GM12878 (cell line): ENCODE results near the gene HNRNPF. TPM values are rescaled to one million over a fixed set of nuclear protein-coding genes. Genes with fewer than 3 reads are reported as not detected.

Experiments used
- ATAC-seq: fragments of 200-7000 bp; cut with Tn5 transposase; 3 replicates; pipeline ENCODE4 v1.9.1; 2020; ENCODE audit warnings: mild to moderate bottlenecking, moderate library complexity
- BruUV-seq: library from RNA; stranded (reverse); fragments of 400-500 nt; replicated peaks from 2 replicates; lab custom pipeline; 2021; lab: Mats Ljungman, UMichigan
- CTCF ChIA-PET: fragments of 300-600 bp; sonication (Branson Sonifier 250); formaldehyde crosslinking; extraction: SDS; loops from one replicate; lab custom pipeline; 2021; ENCODE audit warnings: inconsistent platforms; lab: Yijun Ruan, JAX
- POLR2A ChIA-PET: fragments of 350-600 bp; formaldehyde crosslinking; extraction: SDS; loops from one replicate; lab custom pipeline; 2021; ENCODE audit warnings: inconsistent platforms; lab: Charles Lee
- RAD21 ChIA-PET: fragments of 300-600 bp; sonication (Branson Sonifier 250); formaldehyde crosslinking; loops from one replicate; lab custom pipeline; 2023; ENCODE audit warnings: antibody characterized with exemption; ENCODE audit not compliant: unreplicated experiment; lab: Charles Lee
- SMC1A ChIA-PET: fragments of 300-600 bp; sonication (Branson Sonifier 250); formaldehyde crosslinking; loops from one replicate; lab custom pipeline; 2023; ENCODE audit not compliant: unreplicated experiment, uncharacterized antibody; lab: Charles Lee
- DNase-seq: peaks from one replicate; pipeline ENCODE4 v3.0.0-alpha.2; 2011; ENCODE audit warnings: low read depth, low spot score
- FAIRE-seq: peaks from 3 replicates; lab custom pipeline; 2011; peaks lifted over from hg19 to GRCh38; lab: Jason Lieb, UNC
- H2AFZ ChIP-seq: 2 replicates; pipeline ENCODE4 v1.6.0; 2011; ENCODE audit warnings: low read depth, low read length, control low read depth; ENCODE audit not compliant: control insufficient read depth
- H3K27ac ChIP-seq: 2 replicates; pipeline ENCODE4 v1.5.1; 2011; ENCODE audit warnings: control low read depth; ENCODE audit not compliant: control insufficient read depth, insufficient read depth
- H3K27me3 ChIP-seq, 2 experiments: replicated peaks in 1 of 2; 2 replicates each; pipeline versions ENCODE4 v1.6.0 to v1.6.1; 2011; ENCODE audit warnings: low read length in 1 of 2; ENCODE audit not compliant: control insufficient read depth in 2 of 2, insufficient read depth in 2 of 2
- H3K36me3 ChIP-seq, 2 experiments: 2 replicates each; pipeline ENCODE4 v1.5.1; 2011; ENCODE audit warnings: low read length in 1 of 2; ENCODE audit not compliant: control insufficient read depth in 2 of 2, insufficient read depth in 2 of 2
- H3K4me1 ChIP-seq: 2 replicates; pipeline ENCODE4 v1.6.1; 2011; ENCODE audit warnings: mild to moderate bottlenecking, low read length, moderate library complexity, mixed read lengths; ENCODE audit not compliant: control insufficient read depth, insufficient read depth
- H3K4me2 ChIP-seq: 2 replicates; pipeline ENCODE4 v1.6.0; 2011; ENCODE audit warnings: control low read depth; ENCODE audit not compliant: control insufficient read depth, insufficient read depth
- H3K4me3 ChIP-seq: fragments of 200-600 bp; sonication (generic); 2 replicates; pipeline ENCODE4 v1.5.1; 2016
- H3K79me2 ChIP-seq: 2 replicates; pipeline ENCODE4 v1.6.0; 2011; ENCODE audit warnings: low read length; ENCODE audit not compliant: control insufficient read depth, insufficient read depth
- H3K9ac ChIP-seq: 2 replicates; pipeline ENCODE4 v1.8.0; 2011; ENCODE audit warnings: low read length, control low read depth, mixed read lengths; ENCODE audit not compliant: control insufficient read depth, insufficient read depth
- H3K9me3 ChIP-seq: replicated peaks from 3 replicates; pipeline ENCODE4 v1.5.1; 2011; ENCODE audit warnings: mild to moderate bottlenecking, low read length; ENCODE audit not compliant: control insufficient read depth, insufficient read depth
- H4K20me1 ChIP-seq: 2 replicates; pipeline ENCODE4 v1.6.0; 2011; ENCODE audit not compliant: control insufficient read depth, insufficient read depth
- PML ChIP-seq: IDR thresholded peaks from 2 replicates; pipeline ENCODE4 v1.6.1; 2012; ENCODE audit warnings: low read length, inconsistent platforms
- RAD21 ChIP-seq: IDR thresholded peaks from 2 replicates; pipeline ENCODE4 v1.6.1; 2011; ENCODE audit warnings: mild to moderate bottlenecking, low read depth, low read length, moderate library complexity; ENCODE audit not compliant: insufficient read depth
- SMARCA5 ChIP-seq: fragments of 450-650 bp; IDR thresholded peaks from 2 replicates; pipeline ENCODE4 v1.6.1; 2017; ENCODE audit warnings: mild to moderate bottlenecking
- SMC3 ChIP-seq: IDR thresholded peaks from 2 replicates; pipeline ENCODE4 v1.6.1; 2011; ENCODE audit warnings: low read length, improper control_type of control experiment, borderline replicate concordance
- WGBS: methylation state at CpG from one replicate; pipeline ENCODE4 v1.1.6; 2016; ENCODE audit warnings: low lambda C conversion rate; ENCODE audit not compliant: insufficient replicate concordance, insufficient coverage; ENCODE audit errors: missing lambda C conversion rate; 5-methylcytosine and 5-hydroxymethylcytosine counted together
- in situ Hi-C: fragments of 300-500 bp; cut with MboI; formaldehyde crosslinking; loops from 9 replicates; pipeline ENCODE4 v1.14.3; 2018; ENCODE audit warnings: mixed read lengths
- intact Hi-C: fragments of 100-400 bp; cut with micrococcal nuclease; formaldehyde crosslinking; loops from one replicate; pipeline ENCODE4 v1.14.2; 2022; ENCODE audit not compliant: unreplicated experiment
- polyA plus RNA-seq, 11 experiments: library from polyadenylated mRNA; depleted of rRNA in 4 of 11; unstranded in 6 of 11; stranded (reverse) in 5 of 11; fragments of >200 nt; fragmentation: Nextera tagmentation in 4 of 11; fragmentation: Illumina TruSeq in 1 of 11; extraction: Ambion mirVana in 4 of 11; extraction: Trizol in 1 of 11; gene quantifications; 1 replicate in 1 of 11; 2 replicates in 10 of 11; pipeline versions ENCODE4 v1.2.1 to v1.2.3, GENCODE V29; 2011 to 2016; ENCODE audit warnings: inconsistent platforms in 2 of 11, missing spikeins in 2 of 11, low read depth in 1 of 11
- total RNA-seq, 4 experiments: library from RNA; depleted of rRNA in 3 of 4; stranded (reverse); fragments of >200 nt in 3 of 4; fragmentation: Illumina TruSeq in 1 of 4; extraction: Trizol in 1 of 4; gene quantifications; 2 replicates each; pipeline versions ENCODE4 v1.2.1 to v1.2.3, GENCODE V29; 2013 to 2021
- TF ChIP-seq, protein P1 (sequence below), 3 experiments: IDR thresholded peaks in 2 of 3; conservative IDR thresholded peaks in 1 of 3; 2 replicates each; pipeline ENCODE4 v1.5.1; 2011; ENCODE audit warnings: low read depth in 3 of 3, low read length in 3 of 3, mild to moderate bottlenecking in 3 of 3, control low read depth in 2 of 3, moderate library complexity in 2 of 3, inconsistent platforms in 1 of 3, mixed read lengths in 1 of 3; ENCODE audit not compliant: control insufficient read depth in 2 of 3, insufficient read depth in 1 of 3; ENCODE audit errors: extremely low read depth in 1 of 3

Gene HNRNPF
- total and polyA plus RNA-seq, 10 of the 15 experiments (the other 5 are each of a cell fraction or from before 2014, with no cell fraction given): 156 to 373 (median 293) TPM

GRCh38 chr10:43376828-43377423 lies 32.1 kb downstream of the HNRNPF start:
- H2AFZ ChIP-seq: no peak overlapping the region
- ChIA-PET RAD21 (interaction anchor here (1.0 kb wide), 1 partner anchor 84 kb away, joined by 3 read pairs; no protein-coding TSS in a partner anchor), POLR2A (no interaction called here), CTCF (interaction anchor here (1.0 kb wide), 1 partner anchor 84 kb away, joined by 3 read pairs; no protein-coding TSS in a partner anchor), SMC1A (no interaction called here)
- in situ Hi-C loops (loop anchor here (25.0 kb wide), 2 partner anchors 90 to 590 kb away; partner anchors contain the start of gene BMS1), intact Hi-C loops (no loop called here)
- WGBS: 0% methylated on average over 2 of the region's 2 CpGs
- no peak for DNase-seq
- H3K27ac ChIP-seq: no peak overlapping the region
- H3K9me3 ChIP-seq: no peaks in the 10 kb centered on the region
- H3K4me1 ChIP-seq: no peaks in the 10 kb centered on the region
- no peak overlapping the region for H3K9ac ChIP-seq
- H3K36me3 ChIP-seq: no peaks in the 10 kb centered on the region
- peak; percentile 62 for ATAC-seq
- no peak overlapping the region for H3K4me2 ChIP-seq
- no peaks in the 10 kb centered on the region; a peak in 1 of 4 replicates for H3K27me3 ChIP-seq
- H4K20me1 ChIP-seq: no peaks in the 10 kb centered on the region
- FAIRE-seq: no peak
- no peaks in the 10 kb centered on the region for H3K79me2 ChIP-seq
- no peak overlapping the region for H3K4me3 ChIP-seq
- peak; percentile 34; the same call in 1 of the 2 replicates for TF ChIP-seq SMC3
- peak; percentile 6; the same call in 1 of the 2 replicates for TF ChIP-seq RAD21
- TF ChIP-seq, protein P1, sequence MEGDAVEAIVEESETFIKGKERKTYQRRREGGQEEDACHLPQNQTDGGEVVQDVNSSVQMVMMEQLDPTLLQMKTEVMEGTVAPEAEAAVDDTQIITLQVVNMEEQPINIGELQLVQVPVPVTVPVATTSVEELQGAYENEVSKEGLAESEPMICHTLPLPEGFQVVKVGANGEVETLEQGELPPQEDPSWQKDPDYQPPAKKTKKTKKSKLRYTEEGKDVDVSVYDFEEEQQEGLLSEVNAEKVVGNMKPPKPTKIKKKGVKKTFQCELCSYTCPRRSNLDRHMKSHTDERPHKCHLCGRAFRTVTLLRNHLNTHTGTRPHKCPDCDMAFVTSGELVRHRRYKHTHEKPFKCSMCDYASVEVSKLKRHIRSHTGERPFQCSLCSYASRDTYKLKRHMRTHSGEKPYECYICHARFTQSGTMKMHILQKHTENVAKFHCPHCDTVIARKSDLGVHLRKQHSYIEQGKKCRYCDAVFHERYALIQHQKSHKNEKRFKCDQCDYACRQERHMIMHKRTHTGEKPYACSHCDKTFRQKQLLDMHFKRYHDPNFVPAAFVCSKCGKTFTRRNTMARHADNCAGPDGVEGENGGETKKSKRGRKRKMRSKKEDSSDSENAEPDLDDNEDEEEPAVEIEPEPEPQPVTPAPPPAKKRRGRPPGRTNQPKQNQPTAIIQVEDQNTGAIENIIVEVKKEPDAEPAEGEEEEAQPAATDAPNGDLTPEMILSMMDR (IDR thresholded peaks at IDR 0.05 in 2 of 3, conservative IDR thresholded peaks at IDR 0.05 in 1 of 3; ENCODE audit: control insufficient read depth in 2 of 3, extremely low read depth in 1 of 3, insufficient read depth in 1 of 3, low read depth in 3 of 3, low read length in 3 of 3): peak in 1 of 3 experiments; percentile 41; a peak in 2 of 6 replicates
- TF ChIP-seq PML: no peak
- no peak for TF ChIP-seq SMARCA5
- no TSS peak for BruUV-seq
